EH (cell line): ENCODE data around the gene SERPINA6.
"Not testable (repeated sequence)": the region's sequence is repeated elsewhere in the genome, so short reads cannot be mapped to it uniquely, and the experiment has no call there.

Experiments
- DNase-seq: peaks from one replicate; pipeline ENCODE4 v3.0.0-alpha.2; 2015; ENCODE audit warnings: low read depth

Gene SERPINA6

DNA sequence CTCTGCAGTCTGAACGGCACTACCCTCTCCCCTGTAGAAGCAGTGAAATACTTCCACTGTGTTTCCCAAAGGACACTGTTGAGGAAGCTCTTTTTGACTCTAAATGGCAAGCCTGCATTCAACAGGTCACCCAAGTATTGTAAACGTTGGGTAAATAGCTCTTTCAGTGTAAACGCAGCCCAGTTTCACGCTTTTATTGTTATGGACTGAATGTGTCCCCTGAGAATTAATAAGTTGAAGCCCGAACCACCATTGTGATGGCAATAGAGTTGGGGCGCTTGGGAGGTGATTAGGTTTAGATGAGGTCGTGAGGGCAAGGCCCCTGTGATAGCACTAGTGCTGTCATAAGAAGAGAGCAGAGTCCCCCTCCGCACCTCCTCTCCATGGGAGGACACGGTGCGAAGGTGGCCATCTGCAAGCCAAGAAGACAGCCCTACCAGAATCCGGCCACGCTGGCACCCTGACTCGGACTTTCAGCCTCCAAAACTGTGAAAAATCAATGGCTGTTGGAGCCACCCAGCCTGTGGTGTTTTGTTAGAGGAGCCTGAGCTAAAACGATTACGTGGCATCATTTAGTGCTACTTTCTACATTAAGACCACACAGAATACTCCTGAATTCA is 31.1 kb downstream of the SERPINA6 start:
- DNase-seq: no peak

DNA sequence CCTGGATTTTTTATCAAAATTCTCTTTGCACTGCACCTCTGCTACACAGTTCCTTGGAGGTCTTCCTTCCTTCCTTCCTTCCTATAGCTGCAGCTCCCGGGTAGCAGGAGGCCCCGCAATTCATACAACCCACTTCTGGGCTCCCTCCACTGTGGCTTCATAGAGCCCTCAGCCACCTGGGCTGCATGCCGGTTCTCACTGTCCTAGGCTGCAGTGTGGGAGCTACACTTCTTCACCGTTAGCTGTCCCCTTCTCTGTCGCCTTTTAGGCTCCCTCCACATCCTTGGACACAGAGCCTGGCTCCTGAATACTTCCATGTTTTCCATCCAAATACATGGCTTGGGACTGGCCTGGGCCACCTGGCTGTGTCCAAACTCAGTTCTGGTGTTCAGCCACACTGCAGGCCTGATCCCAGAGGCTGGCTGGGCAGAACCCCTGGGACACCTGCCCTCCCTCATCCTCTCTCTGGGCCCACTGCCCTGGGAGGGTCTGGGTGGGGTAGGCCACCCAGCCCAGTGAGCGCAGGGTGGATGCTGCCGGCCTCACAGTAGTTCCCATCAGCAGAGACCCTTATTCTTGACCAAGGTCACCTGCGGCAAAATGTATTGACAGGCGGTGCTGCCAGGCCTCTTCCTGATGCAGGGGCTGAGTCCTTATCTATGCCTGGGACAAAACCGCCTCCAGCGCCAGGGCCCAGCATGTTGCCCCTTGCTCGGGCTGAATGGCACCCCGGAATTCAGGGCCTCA is 31.8 kb downstream of the SERPINA6 start:
- DNase-seq: no peak

- DNase-seq: no peak
These were observed 32.9 kb downstream of the SERPINA6 start for GRCh38 chr14:94290197-94290596.

DNA sequence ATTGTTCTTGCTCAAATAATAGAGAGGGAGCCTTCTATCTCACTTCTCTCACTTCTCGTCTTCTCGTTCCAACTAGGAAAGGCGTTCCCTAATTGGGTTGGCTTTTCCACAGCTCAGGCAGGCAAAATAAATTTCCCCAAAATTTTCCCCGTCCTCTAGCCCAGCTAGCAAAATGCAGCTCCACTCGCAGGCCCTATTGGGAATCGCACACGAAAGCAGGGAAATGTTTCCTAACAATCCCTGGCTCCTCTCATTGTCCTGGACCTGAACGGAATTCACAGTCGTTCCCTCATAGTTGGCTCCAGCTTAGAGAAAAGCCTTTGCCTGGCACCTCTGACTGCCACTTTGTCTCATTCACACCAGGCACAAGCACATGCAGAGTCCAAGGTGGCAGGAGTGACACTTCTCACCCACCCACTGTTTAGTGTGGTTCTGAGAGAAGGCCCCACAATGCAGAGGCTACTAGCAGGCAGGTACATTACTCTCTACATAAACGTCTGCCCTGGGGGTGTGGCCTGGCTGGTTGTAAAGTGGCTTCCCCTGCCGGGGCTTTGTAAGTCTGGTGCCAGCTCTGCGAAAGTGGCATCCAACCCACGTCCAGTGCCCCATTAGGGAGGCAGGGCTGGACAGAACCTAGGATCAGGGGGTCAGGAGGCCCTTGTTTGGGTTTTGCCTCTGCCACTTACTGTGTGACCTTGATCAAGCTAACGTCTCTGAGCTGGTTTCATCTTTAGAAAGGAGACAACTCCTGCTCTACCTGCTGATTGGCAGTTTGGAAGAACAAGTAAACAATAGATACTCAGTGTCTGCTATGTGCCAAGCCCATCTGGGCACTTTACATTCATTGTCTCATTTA is 34.3 kb downstream of the SERPINA6 start:
- DNase-seq: no peak

- no peak for DNase-seq
These were observed 38.0 kb downstream of the SERPINA6 start for GRCh38 chr14:94285158-94285557.

- DNase-seq: no peak
These were observed 38.9 kb downstream of the SERPINA6 start for GRCh38 chr14:94284221-94284620.

DNA sequence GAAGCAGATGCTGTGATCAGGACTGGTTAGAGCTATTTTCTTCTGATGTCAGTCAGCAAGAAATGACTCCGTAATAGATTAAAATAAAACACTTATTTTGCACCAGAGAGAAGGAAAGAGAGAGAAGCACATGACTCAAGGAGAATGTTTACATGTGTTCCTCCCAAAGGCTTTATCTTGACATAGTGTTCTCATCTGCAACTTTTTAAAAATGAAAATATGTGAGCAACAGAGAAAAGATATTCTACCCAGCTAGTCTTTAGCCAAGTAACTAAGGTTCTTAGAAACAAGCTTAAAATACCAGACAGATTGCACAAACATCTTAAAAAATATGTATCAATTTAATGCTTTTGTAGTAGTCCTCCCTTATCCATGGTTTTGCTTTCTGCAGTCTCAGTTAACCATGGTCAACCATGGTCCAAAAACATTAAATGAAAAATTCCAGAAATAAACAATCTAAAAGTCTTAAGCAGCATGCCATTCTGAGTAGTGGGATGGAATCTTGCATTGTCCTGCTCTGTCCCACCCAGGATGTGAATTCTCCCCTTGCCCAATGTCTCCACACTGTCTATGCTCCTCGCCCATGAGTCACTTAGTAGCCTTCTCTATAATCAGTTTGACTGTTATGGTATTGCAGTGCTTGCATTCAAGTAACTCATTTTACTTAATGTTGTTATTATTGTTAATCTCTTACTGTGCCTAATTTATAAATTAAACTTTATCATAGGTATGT is 40.0 kb downstream of the SERPINA6 start:
- DNase-seq: no peak

DNA sequence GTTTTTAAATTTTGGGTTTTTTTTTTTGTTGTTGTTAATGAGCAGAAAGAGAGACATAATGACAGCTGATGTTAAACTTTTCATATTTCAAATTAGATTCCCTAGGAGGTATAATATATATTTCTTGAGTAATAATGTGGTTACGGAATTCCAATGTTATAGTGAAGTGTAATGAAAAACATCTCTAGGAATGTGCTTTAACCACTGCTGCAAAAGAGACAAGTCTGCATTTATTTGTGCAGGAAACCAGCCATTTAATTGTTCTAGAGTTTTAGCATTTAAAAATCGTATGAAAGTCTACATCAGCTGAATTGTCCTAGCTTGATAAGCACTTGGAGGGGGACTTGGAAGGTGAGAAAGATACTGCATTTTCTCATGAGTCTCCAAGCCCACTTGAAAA is 44.4 kb downstream of the SERPINA6 start:
- DNase-seq: no peak

- DNase-seq: not testable (repeated sequence)
These were observed 46.1 kb downstream of the SERPINA6 start for GRCh38 chr14:94276898-94277561.

- no peak for DNase-seq
These were observed 54.0 kb downstream of the SERPINA6 start for GRCh38 chr14:94269156-94269555.

DNA sequence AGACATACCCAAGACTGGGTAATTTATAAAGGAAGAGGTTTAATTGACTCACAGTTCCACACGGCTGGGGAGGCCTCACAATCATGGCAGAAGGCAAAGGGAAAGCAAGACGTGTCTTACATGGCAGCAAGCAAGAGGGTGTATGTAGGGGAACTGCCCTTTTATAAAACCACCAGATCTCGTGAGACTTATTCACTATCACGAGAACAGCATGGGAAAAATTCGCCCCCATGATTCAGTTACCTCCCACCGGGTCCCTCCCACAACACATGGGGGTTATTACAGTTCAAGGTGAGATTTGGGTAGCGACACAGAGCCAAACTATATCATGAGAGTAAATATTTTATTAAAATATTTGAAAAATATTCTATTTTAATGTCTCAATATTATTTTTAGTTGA is 54.6 kb downstream of the SERPINA6 start:
- not testable (repeated sequence) for DNase-seq

GRCh38 chr14:94267352-94267751 is 55.8 kb downstream of the SERPINA6 start:
- no peak for DNase-seq

DNA sequence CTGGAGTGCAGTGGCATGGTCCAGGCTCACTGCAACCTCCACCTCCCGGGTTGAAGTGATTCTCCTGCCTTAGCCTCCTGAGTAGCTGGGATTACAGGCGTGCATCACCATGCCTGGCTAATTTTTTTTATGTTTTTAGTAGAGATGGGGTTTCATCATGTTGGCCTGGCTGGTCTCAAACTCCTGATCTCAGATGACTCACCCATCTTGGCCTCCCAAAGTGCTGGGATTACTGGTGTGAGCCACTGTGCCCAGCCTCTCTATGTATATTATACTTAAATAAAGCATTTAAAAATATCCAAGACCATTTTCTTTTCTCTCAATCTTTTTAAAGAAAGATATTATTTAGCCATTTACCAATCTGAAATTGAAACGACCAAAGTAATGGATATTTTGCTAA is 58.9 kb downstream of the SERPINA6 start:
- not testable (repeated sequence) for DNase-seq
